H1 (cell line): Measurements from ENCODE around the gene SLC12A6.

ENCODE experiments used
- CTBP2 ChIP-seq: IDR thresholded peaks from 2 replicates; pipeline ENCODE4 v1.7.0; 2011; ENCODE audit warnings: borderline replicate concordance, mild to moderate bottlenecking, moderate library complexity, mixed read lengths, low read length; ENCODE audit not compliant: insufficient read depth, insufficient read length
- EP300 ChIP-seq, 2 experiments: IDR thresholded peaks; 1 replicate in 1 of 2; 2 replicates in 1 of 2; pipeline ENCODE4 v1.6.1; 2011 to 2012; ENCODE audit warnings: low read depth in 2 of 2, low read length in 2 of 2, mild to moderate bottlenecking in 2 of 2, borderline replicate concordance in 1 of 2, inconsistent platforms in 1 of 2, moderate library complexity in 1 of 2
- POLR2A ChIP-seq, 2 experiments: IDR thresholded peaks; 1 replicate in 1 of 2; 2 replicates in 1 of 2; pipeline ENCODE4 v1.6.1; 2011; ENCODE audit warnings: low read depth in 2 of 2, low read length in 2 of 2, mild to moderate bottlenecking in 2 of 2; ENCODE audit errors: control extremely low read depth in 1 of 2
- POLR2AphosphoS5 ChIP-seq: IDR thresholded peaks from 2 replicates; pipeline ENCODE4 v1.6.1; 2011; ENCODE audit warnings: low read depth, low read length
- RBBP5 ChIP-seq: IDR thresholded peaks from 2 replicates; pipeline ENCODE4 v1.7.1; 2012; ENCODE audit warnings: low read depth, mild to moderate bottlenecking, inconsistent platforms, low read length, moderate library complexity, borderline replicate concordance
- RNF2 ChIP-seq: fragments of 200-900, 300-1000 bp; sonication (generic); IDR thresholded peaks from 2 replicates; pipeline ENCODE4 v1.7.1; 2016; ENCODE audit warnings: borderline replicate concordance, low read depth, mild to moderate bottlenecking, antibody characterized with exemption, low read length; ENCODE audit not compliant: poor library complexity, severe bottlenecking; ENCODE audit errors: missing control alignments
- SIN3A ChIP-seq, 2 experiments: IDR thresholded peaks in 1 of 2; conservative IDR thresholded peaks in 1 of 2; 2 replicates each; pipeline ENCODE4 v1.6.1; 2011 to 2012; ENCODE audit warnings: low read length in 2 of 2, improper control_type of control experiment in 1 of 2, low read depth in 1 of 2, mild to moderate bottlenecking in 1 of 2
- ZNF274 ChIP-seq: IDR thresholded peaks from 2 replicates; pipeline ENCODE4 v1.7.0; 2012; ENCODE audit warnings: low read length, borderline replicate concordance; ENCODE audit errors: extremely low read depth
- TF ChIP-seq, protein P1 (sequence below), 3 experiments: IDR thresholded peaks; 1 replicate in 2 of 3; 2 replicates in 1 of 3; pipeline versions ENCODE4 v1.5.1 to v1.6.1; 2011; ENCODE audit warnings: low read length in 3 of 3, mild to moderate bottlenecking in 3 of 3, inconsistent platforms in 2 of 3, low read depth in 1 of 3, moderate library complexity in 1 of 3; ENCODE audit not compliant: insufficient read depth in 1 of 3; ENCODE audit errors: control extremely low read depth in 1 of 3

DNA sequence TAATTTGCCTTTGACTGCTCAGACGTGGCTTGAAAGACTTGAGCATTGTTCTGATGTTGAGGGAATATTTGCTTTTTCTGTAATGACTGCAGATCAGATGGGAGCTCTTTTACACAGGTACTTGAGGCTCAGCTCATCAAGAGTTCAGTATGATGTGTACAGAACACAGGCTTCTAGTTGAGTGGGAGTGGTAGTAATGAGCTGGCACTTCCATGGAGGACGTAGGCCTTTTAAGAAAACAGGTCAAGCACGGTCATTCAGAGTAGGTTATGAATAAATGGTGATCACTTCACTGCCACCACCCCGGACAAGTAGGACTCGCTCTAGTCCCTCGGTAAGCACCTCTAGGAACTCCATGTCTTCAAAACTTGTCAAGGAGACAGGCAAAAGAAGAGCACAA, 104.0 kb downstream of the SLC12A6 start:
- TF ChIP-seq EP300 (IDR thresholded peaks at IDR 0.05; ENCODE audit: borderline replicate concordance in 1 of 2, low read depth in 2 of 2, low read length in 2 of 2) (no peak), POLR2AphosphoS5 (no peak), POLR2A (IDR thresholded peaks at IDR 0.05; ENCODE audit: control extremely low read depth in 1 of 2, low read depth in 2 of 2, low read length in 2 of 2) (no peak), RNF2 (no peak), RBBP5 (no peak), CTBP2 (no peak), ZNF274 (no peak), SIN3A (conservative IDR thresholded peaks at IDR 0.05 in 1 of 2, IDR thresholded peaks at IDR 0.05 in 1 of 2; ENCODE audit: low read depth in 1 of 2, low read length in 2 of 2) (no peak)
- TF ChIP-seq, protein P1, sequence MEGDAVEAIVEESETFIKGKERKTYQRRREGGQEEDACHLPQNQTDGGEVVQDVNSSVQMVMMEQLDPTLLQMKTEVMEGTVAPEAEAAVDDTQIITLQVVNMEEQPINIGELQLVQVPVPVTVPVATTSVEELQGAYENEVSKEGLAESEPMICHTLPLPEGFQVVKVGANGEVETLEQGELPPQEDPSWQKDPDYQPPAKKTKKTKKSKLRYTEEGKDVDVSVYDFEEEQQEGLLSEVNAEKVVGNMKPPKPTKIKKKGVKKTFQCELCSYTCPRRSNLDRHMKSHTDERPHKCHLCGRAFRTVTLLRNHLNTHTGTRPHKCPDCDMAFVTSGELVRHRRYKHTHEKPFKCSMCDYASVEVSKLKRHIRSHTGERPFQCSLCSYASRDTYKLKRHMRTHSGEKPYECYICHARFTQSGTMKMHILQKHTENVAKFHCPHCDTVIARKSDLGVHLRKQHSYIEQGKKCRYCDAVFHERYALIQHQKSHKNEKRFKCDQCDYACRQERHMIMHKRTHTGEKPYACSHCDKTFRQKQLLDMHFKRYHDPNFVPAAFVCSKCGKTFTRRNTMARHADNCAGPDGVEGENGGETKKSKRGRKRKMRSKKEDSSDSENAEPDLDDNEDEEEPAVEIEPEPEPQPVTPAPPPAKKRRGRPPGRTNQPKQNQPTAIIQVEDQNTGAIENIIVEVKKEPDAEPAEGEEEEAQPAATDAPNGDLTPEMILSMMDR (IDR thresholded peaks at IDR 0.05; ENCODE audit: control extremely low read depth in 1 of 3, insufficient read depth in 1 of 3, low read depth in 1 of 3, low read length in 3 of 3), result no peak
